GM11168 (cell line): Measurements from ENCODE around the gene MYH7B.

Source experiments
- in situ Hi-C: fragments of 300-500 bp; cut with MboI; formaldehyde crosslinking; loops from one replicate; pipeline ENCODE4 v1.12.0; 2022; ENCODE audit warnings: low sequenced_read_pairs; ENCODE audit not compliant: unreplicated experiment

Gene MYH7B

DNA sequence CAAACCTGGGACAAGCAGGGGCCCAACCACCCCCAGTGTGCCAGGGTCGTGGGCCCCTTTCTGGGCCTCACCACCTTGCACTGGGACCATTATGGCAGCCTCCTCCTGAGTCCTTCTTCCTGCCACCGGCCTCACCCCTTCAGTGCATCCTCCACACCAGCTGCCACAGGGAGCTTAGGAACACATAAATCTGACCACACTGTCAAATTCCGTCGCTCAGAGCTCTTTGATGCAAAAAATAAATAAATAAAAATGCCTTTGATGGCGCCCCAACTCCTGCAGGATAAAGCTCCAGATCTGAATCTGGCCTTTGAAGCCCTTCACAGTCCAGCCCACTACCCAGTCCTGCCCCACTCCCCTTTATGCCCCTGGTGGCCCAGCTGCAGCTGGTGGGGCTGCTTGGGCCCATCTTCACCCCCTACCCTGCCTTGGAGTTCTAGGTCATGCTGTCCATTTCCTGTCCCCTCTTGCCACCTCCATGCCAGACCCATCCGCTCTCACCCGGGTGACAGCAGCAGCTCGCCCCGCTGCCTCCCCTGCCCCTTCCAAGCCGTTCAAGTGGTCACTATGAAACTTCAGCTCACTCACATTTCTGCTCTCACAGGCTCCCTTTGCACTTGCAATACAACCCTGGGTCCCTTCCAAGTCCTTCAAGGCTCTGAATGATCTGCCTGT lies 16.0 kb downstream of the MYH7B start:
- in situ Hi-C loops = loop anchor here (10.0 kb wide), 1 partner anchor 137 kb away; no protein-coding TSS in a partner anchor

DNA sequence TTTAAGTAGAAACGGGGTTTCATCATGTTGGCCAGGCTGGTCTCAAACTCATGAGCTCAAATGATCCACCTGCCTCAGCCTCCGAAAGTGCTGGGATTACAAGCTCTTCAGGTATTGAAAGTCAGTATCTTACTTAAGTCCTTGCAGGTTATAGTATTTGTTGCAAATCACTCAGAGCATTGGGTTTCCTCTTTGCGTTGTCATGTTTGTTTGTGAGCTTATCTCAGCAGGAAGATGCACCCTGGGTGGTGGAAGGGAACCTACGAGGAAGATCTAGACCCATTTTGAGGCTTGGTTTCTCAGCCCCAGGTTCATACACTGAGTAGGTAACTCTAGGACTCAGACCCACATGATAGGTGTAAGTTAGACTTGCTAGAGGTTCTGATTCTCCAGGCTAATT lies 18.6 kb downstream of the MYH7B start:
- in situ Hi-C loops = loop anchor here (10.0 kb wide), 1 partner anchor 139 kb away; no protein-coding TSS in a partner anchor

DNA sequence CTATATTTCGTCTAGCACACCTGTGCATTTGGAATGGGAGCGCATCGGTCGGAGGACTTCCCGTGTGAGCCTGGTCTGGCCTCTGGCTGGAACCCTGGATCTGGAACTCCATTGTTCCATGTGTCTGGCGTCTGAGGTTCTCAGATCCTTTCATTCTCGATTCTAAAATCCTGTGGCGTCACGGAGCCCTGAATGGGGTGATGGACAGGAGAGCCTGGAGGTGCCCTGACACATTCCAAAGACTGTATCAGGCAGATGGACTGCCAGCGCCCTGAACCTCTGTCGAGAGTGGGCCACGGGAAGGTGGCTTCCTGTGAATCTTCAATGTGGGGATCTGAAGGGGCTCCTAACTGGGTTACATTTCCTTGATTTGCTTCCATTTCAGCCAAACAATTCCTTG lies 20.6 kb downstream of the MYH7B start:
- in situ Hi-C loops = loop anchor here (10.0 kb wide), 1 partner anchor 141 kb away; no protein-coding TSS in a partner anchor

DNA sequence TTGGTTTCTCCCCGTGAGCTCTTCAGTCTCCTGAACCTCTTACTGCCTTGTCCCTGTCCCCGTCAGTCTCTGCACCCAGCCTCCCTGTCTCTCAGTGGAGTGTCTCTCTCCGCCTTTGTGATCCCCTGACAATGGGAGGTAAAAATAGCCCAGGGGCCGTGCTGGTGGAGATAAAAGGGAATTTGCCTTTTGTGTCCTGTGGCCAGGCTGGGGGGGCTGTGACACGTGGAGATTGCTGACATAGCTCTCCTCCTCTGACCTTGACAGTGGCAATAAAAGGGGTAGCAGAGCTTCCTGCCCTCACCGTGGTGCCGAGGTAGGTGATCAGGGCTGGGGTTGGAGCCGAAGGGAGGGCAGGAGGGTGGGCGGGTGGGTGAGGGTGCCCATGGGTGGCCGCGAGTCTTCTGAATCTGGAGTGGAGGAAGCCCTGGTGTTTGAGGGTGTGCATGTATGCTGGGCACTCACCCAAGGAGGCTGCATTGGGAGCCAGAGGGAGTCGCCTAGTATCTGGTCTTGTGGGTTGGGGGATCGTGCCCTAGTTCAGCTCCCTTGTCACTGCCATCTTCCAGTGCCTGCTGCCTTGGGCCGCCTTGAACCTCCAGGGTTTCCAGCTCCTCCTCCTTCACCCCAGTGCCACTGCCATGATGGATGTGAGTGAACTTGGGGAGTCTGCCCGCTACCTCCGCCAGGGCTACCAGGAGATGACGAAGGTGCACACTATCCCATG lies 21.9 kb downstream of the MYH7B start:
- in situ Hi-C loops = loop anchor here (10.0 kb wide), 1 partner anchor 143 kb away; no protein-coding TSS in a partner anchor

DNA sequence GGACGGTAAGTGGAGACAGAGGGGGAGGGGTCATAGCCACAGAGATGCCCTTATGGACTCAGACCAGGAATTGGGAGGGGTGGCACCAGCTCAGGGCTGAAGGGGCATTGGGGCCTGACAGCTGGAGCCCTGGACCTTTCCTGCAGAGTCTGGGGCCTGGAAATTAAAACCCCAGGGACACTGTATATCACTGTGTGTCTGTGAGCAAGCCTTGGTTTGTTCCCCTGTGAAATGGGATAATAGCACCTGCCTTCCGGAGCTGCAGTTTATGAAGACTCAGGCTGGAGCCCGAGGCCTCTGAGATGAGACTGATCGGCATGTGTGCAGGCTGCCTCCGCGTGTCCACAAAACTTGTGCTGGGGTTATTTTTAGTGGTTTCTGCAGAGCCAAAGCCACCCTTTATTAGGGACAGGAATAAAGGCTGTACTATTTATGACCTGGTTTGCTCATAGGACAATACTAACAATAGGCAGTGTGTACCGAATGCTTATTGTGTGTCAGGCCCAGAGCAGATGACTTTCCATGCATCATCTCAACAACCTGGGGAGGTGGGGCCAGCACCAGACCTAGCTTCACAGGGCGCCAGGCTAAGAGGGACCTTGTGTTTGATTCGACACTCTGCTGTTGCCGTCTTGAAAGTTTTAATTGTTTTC lies 22.6 kb downstream of the MYH7B start:
- in situ Hi-C loops = loop anchor here (10.0 kb wide), 1 partner anchor 143 kb away; no protein-coding TSS in a partner anchor

DNA sequence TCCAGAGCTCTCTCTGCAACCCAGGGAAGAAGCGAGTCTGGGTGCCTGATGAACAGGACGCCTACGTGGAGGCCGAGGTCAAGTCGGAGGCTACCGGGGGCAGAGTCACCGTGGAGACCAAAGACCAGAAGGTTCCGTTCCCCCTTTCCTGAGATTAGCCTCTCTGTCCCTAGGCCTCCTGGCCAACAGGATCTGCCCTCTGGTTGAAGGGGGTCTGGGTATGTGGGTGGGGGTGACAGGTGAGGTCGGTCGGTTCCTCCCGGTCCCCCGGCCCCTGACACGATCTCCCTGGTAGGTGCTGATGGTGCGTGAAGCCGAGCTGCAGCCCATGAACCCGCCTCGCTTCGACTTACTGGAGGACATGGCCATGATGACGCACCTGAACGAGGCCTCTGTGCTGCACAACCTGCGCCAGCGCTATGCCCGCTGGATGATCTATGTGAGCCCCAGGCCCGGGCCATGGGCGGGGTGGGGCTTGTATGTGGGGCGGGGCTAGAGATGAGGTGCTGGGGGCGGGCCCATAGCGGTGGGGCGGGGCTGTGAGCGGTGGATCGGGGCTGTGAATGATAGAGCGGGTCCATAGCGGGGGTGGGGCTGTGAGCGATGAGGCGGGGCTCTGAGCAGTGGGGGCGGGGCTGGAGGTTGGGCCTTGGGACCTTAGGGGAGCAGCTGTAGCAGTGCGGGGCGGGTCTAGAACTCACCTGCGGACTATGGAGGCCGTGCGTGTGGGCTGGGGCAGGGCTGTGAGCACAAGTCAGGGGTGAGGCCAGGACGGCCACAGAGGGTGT lies 23.9 kb downstream of the MYH7B start:
- in situ Hi-C loops = loop anchor here (10.0 kb wide), 1 partner anchor 145 kb away; no protein-coding TSS in a partner anchor

DNA sequence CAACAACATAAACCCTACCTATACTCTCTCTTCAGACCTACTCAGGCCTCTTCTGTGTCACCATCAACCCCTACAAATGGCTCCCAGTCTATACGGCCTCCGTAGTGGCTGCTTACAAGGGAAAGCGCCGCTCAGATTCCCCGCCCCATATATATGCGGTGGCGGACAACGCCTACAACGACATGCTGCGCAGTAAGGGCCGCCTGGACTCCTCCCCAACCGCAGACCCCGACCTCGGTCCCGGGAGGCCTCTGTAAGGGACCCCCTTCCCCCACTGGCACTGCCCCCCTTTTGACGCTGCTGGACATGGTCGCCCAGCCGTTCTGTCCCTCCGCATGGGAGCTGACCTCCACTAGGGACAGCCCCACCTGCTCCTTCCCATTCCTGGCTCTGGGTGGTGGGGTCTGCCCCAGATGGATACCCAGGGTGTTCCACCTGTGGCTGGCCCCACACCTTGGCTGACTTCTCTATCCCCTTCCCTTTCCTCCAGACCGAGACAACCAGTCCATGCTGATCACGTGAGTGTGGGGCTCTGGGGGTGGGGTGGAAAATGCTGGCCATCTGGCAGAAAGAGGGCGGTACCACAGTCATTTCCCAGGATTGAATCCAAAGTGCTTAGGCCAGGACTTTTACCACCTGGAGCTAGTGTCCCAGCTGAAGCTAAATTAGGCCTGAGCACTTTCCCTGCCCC lies 25.0 kb downstream of the MYH7B start:
- in situ Hi-C loops = no loop called here

DNA sequence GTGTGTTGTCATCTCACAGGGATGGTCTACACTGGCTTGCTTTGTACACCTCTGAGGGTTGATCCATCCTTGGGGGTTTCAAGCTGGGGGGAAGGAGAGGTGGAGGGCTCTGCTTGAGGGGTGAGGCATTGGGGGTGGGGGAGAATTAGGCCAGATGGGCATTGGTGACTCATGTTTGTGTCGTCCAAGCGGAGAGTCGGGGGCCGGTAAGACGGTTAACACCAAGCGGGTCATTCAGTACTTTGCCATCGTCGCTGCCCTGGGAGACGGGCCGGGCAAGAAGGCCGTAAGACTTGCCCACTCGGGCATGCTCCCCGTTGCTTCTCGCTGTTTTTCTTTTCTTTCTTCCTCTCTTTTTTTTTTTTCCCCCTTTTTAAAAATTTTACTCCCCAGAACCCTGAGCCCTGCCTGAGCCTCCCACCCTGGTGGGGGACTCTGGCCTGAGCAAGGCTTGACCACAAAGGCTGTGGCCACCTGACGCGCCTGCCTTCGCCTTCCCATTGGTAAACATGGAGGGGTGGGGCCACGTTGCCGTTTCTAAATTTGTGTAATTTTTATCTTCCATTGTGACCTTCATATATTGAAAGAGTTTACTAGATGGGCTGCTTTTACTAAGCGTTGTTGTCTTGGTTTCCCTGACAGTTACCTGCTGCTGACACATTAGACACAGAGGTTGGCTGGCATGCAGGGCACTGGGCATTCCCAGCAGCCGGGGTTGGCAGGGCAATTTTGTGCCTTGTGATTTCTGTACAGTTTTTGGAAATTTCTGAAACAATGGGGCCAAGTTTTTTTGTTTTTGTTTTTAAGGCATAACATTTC lies 26.8 kb downstream of the MYH7B start:
- in situ Hi-C loops = no loop called here

DNA sequence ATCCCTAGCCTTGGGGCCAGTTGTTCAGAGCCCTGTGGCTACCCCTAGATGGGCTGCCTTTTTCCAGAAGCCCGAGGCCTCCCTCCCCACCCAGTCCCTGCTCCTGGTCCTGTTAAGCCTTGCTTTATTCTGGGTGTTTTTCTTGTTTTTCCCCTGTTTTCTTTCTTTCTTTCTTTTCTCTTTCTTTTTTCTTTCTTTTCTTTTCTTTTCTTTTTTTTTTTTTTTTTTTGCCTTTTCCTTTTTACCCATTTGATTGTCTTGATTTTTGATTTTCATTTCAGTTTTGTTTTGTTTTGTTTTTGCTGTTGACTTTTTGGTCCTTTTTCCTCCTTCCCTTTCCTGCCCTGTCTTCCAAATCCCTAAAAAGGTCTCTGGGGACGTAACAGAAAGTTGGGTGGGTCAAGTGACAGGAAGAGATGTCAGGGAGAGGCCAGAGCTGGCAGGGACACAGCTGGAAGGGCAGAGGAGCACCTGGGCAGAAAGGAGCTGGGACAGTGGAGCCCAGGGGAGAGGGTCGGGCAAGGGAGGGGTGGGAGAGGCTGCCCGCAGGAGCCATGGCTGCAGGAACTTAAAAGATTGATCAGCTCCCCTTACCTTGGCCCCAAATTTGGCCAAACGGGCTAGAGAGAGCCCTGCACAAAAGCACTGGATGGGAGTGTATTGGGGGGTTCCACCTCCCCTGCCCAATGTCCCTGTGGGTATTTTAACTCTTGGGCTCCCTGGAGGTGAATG lies 27.6 kb downstream of the MYH7B start:
- in situ Hi-C loops = no loop called here

DNA sequence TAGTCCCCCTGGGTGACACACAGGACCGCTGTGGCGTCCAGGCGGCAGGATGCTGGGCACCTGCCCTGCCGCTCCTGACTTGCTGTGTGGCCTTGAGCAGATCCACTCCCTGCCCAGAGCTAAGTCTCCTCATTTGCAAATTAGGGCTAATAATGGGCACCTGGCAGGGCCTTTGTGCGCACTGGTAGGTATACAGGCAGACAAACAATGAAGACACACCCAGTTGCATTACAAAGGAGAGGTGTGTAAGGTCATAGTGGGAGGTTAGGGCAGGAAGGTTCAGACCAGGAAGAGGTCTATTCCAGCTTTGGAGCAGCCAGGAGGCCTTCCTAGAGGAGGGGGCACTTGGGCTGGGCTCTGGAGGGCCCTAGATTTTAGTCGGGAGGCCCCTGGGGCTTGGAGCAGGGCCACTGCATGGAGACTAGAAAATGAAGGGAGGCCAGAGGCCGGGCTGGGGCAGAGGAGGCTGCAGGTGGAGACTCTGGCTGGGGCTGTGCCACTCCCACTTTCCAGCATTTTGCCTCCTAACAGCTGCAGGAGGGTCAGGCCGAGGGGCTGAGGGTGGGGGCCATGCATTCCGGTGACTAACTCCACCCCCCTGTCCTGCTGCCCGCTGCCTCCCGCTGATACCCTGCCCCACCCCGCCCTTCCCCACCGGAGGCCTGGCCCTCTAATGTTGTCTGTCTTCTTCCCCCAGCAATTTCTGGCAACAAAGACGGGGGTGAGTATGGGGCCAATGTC lies 28.5 kb downstream of the MYH7B start:
- in situ Hi-C loops = no loop called here

DNA sequence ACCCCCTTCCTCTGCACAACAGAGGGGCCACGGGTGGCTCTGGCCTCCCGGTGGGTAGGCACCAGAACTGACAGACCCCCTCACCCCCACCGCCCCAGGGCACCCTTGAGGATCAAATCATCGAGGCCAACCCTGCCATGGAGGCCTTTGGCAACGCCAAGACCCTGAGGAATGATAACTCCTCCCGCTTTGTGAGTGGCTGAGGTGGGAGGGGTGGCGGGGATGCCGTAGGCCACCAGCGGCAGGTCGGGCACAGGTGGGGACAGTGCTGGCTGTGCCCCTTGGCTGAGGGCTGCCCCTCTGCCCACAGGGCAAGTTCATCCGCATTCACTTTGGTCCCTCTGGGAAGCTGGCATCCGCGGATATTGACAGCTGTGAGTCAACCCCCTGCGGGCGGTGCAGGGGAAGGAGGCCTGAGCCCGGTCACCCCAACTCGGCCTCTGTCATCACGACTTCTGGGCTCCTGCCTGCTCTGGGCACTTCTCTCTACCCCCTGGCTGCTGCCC lies 29.1 kb downstream of the MYH7B start:
- in situ Hi-C loops = no loop called here

DNA sequence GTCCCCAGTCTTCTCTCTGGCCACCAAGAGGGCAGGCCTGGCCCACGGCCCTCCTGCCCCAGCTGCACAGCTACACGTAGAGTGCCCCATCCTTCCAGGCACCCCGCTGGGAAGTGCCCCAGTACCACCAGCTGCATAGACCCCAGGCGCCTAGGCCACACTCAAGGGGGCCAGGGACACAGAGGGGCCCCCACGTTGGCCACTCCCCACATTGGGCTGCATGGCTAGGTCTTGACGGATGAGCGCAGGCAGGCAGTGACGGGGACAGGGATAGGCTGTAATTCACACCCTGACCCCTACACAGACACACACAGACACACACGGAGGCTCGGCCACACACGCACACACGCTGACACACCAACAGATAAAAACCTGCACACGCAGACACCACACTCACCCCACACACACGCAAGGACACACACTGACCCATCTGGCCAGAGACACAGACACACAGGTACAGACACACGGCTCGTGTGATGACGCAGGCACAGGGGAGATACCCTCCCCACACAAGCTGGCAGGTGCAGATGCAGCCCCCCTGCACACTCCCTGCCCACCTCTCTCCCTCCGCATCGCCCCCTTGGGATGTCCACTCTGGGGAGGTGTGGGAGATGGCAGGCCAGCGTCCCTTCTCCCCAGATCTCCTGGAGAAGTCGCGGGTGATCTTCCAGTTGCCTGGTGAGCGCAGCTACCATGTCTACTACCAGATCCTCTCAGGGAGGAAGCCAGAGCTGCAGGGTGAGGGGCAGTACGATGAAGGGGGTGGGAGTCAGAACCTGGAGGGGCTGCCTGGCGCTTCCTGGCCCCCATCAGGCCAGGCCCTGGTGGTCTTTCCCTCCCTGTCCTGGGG lies 30.0 kb downstream of the MYH7B start:
- in situ Hi-C loops = no loop called here

DNA sequence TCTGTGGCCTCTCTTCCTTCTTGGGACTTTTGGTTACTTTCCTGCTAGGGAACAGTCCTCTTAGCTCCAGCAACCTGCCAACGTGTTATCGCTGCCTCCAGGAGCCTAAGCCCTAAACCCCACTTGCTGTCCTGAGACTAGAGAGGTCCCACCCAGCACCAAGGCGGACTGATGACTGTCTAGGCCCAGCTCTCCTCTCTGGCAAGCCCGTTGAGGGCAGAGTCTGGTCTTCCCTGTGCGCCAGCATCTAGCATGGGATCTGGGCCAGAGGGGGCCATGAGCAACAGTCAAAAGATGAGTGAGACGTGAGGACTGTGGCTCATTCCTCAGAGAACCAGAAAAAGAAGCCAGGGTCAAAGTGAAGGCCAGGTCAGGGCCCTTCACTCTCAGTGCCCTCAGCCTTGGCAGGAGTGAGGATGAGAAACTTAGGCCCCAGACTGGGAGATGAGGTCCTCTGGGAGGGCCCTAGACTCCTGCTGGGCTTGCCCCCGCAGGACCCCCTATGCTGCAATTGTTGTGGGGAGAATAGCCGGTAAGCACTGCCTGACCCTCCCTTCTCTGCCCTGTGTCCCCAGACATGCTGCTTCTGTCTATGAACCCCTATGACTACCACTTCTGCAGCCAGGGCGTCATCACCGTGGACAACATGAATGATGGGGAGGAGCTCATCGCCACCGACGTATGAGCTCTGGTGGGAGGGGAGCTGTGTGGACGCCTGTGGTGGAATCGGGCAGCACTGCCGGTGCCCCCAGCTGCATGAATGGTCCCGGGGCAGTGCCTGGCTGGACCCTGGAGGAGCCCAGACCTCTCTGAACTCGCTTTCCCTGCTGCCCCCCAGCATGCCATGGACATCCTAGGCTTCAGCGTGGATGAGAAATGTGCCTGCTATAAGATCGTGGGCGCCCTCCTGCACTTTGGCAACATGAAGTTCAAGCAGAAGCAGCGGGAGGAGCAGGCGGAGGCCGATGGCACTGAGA lies 30.9 kb downstream of the MYH7B start:
- in situ Hi-C loops = no loop called here

DNA sequence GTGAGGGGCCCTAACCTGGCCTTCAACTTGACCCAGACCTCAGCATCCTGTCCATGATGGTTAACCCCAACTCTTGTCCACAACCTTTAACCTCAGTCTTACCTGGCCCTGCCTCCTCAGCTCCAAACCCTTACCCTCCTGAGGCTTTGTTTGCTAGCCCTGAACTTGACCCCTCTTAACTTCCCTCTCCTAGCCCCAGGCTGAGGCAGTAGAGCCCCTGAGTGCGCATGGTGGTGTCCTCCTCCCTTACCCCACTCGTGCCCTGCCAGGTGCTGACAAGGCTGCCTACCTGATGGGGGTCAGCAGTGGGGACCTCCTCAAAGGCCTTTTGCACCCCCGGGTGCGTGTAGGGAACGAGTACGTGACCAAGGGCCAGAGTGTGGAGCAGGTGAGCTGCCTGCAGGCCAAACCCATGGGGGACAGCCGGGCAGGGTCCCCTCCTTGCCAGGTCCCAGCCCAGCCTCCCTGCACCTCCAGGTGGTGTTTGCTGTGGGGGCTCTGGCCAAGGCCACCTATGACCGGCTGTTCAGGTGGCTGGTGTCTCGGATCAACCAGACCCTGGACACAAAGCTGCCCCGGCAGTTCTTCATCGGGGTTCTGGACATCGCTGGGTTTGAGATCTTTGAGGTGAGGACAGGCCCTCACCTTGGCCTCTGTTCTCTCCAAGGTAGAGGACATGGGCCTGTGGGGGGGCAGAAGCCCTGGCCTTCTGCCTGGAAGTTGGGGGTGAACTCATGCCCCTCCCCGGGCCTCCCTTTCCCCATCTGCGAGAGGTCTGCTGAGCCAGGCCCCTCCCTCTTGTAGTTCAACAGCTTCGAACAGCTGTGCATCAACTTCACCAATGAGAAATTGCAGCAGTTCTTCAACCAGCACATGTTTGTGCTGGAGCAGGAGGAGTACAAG lies 31.9 kb downstream of the MYH7B start:
- in situ Hi-C loops = no loop called here
